Raji (cell line): ENCODE measurements around the gene KCNJ16.

Experiments
- POLR2A ChIP-seq: IDR thresholded peaks from 2 replicates; pipeline ENCODE4 v1.6.1; 2011; ENCODE audit warnings: low read depth, low read length, control low read depth; ENCODE audit not compliant: insufficient read depth

The KCNJ16 gene

DNA sequence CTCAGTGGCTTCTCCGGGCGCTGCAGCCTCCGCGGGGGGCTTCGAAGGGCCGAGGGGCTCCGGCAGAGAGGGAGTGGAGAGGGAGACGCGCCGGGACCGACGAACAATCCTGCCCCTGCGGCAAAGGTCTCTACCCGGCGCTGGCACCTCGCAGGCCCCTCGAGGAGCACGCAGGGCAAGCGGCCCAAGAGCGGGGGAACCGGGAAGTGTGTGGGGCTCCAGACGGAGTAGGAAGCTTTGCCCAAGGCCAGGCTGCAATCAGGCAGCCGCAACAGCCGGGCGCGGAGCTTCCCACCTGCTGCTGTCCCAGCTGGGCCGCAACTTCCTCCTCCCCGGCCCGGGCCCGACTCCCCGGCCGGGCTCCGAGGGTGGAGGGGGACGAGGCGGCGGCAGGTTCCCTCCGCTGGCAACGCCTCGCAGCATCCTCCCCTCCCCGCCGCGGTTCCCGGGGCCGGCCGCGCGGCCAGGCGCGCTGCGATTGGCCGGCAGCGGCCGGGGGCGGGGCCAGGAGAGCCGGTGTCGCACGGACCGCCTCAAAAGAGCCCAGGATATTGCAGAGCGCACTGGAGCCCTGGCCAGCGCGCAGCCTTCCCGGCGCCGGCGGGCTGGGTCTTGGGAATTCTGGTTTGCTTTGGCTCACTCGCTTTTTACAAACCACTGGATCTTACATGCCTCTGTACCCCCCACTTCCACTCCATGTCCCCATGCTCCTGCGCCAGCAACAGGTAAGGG, 94.1 kb downstream of the KCNJ16 start, which contains the start of gene KCNJ2:
Gene KCNJ2 (plus strand): TSS at position 556 of the 732 bp plus-strand sequence. CDS start 5,508 bp downstream, outside the sequence.
- no peak for TF ChIP-seq POLR2A

- no peak for TF ChIP-seq POLR2A
Observed at GRCh38 chr17:70169709-70170597, 94.9 kb downstream of the KCNJ16 start.

DNA sequence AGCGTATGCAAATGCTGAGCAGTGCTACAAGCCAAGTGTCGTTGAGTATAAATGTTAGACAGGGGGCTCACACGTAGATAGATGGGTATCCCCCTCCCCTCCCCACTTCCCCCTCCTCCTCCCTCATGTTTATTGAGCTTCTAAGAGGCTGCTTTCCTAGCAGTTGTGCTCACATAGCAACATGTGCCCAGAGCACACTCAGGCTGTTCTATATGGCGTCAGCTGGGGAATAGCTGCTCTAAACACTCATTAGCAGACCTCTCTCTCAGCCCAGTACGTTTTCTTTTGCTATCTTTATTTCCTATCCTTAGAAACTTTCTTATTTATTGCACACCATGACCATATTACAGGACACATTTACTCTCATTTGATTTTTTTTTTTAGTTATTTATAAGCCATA, 96.1 kb downstream of the KCNJ16 start:
- TF ChIP-seq POLR2A = no peak

DNA sequence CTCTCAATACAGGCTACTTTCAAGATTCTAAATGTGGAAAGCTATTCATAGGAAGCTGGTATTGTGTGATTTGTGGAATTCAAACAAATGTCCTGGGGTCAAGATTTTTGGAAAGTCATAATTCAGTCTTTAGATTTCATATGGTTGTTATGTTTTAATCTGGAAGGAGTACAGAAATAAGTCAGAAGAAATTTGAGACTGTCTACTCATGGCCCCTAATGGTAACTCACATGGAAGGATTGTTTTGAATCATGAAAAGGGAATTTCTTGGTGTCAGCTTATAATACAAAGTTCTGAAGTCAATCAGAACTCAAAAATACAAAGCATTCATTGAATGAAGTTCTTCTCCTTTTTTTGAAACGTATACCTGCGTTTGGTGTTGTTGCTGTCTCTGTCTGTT, 97.4 kb downstream of the KCNJ16 start:
- no peak for TF ChIP-seq POLR2A

- TF ChIP-seq POLR2A = no peak
Observed at GRCh38 chr17:70172923-70173322, 97.9 kb downstream of the KCNJ16 start.

- TF ChIP-seq POLR2A = no peak
Observed at GRCh38 chr17:70173681-70174080, 98.7 kb downstream of the KCNJ16 start.

- TF ChIP-seq POLR2A = no peak
Observed at GRCh38 chr17:70181376-70181775, 106.4 kb downstream of the KCNJ16 start.

DNA sequence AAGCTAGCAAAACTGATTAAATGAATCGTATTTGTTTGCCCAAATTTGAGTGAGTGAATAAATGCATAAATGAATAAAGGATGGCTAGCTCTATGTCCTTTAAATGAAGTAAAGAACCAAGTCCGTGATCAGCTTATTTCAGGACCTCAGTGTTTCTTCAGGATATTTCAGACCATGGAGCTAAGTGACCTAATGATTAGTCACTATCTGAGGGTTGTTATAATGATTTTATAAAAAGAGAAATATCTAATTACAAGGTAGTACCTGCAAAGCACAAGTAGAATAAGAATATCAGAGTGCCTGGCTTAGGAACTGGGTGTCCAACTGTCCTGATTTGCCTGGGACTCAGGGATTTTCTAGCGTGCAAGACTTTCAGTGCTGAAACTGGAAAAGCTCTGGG, 106.8 kb downstream of the KCNJ16 start:
- no peak for TF ChIP-seq POLR2A

- no peak for TF ChIP-seq POLR2A
Observed at GRCh38 chr17:70183508-70183907, 108.5 kb downstream of the KCNJ16 start.

DNA sequence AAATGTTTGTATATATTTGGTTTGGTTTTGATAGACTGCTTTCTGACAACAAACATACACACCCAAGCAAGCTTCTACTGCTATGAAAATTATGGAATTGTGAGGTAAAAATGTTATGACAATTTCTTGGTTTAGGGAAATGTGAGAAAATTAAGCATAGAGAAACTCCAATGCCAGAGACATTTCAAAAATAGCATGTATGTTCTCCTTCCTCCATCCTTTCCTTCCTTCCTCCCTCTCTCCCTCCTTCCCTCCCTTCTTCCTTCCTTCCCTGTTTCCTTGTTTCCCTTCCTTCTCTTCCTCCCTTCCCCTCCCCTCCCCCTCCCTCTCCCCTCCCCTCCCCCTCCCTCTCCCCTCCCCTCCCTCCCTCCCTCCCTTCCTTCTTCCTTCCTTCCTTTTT, 109.2 kb downstream of the KCNJ16 start:
- TF ChIP-seq POLR2A = no peak

DNA sequence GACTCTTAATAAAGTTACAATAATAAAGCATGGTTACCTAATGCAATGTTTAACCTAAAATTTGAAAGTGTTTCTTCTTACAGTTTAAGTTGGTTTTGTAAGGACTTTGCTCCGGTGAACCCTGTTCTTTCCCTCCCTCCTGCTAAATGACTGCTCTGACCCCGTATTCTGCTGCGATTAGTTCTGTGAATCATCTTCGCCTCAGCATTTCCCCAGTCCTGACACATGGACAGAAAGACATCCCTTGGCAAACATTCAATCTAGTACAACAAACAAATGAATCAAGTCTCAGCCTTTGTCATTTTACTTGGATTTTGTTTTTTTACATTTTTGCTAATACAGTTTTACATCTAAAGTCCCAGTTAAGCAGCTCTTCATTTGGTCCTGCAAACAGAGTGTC, 109.7 kb downstream of the KCNJ16 start:
- TF ChIP-seq POLR2A = no peak
